Measurements from ENCODE around the gene TMPRSS15.

TMPRSS15 gene

DNA sequence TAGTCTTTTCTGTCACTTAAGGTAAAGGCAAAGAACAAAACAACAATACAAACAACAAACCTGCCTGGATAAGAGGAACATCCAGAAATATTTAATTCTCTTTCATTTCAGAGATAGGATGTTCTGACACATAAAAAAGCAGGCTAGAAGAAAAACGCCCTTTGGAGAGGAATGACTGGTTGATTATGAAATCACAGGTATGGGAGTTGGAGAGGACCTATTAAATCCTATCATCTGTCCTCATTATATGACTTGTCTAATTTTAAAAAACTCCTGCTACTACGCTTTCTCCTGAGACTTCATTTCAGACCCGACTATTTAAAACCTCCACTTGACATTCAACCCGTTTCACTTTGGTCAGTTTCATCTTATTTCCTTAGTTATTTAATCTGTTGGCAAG is 54.1 kb downstream of the TMPRSS15 start:
- no peak for DNase-seq (ENCODE audit: low read depth)

GRCh38 chr21:18340387-18340942 is 63.1 kb downstream of the TMPRSS15 start:
- DNase-seq (ENCODE audit: low read depth): peak; percentile 20

DNA sequence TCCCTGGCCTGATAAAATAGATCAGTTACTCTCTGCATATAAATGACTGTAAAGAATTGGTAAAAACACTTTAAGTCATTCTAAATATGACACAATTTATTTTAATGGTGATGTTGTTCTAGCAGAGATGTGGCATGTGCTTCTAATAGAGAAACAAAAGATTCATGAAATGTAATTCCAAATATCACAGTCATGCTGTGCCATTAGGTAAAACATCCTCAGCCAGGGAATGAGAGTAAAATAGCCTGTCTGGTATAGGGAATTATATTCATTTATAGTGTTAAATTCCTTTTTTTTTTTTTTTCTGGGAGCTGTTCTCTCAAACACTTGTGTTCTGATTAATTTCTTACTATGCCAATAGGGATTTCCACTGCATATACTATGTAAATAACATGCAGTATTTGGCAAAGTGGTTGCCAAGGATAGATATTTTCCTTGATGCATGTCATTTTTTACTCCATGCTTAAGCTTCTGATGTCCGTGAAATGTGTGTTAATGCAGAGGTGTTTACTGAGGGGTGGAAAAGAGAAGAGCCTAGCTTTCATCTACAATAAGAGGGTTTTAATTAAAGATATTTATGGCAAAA is 67.8 kb downstream of the TMPRSS15 start:
- no peak for DNase-seq (ENCODE audit: low read depth)

DNA sequence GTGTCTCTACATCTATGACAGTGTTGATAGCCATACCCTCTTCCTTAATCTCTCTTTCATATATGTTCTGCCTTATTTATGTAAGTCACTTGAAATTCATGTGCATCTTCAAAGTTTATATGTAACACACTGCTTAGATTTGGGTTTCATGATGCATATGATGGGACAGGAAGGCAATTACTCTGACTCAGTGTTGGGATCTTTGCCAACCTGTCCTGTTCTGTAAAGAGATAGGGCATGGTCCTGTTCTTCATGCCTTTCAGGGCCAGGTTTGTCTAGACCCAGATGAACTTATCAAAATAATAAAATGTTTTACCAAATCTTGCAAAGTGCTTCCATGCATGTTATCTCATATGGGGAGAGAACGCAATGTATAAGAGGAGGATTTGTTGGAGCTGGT is 69.5 kb downstream of the TMPRSS15 start:
- DNase-seq (ENCODE audit: low read depth): no peak

GRCh38 chr21:18318156-18318555 is 85.4 kb downstream of the TMPRSS15 start:
- no peak for DNase-seq (ENCODE audit: low read depth)

DNA sequence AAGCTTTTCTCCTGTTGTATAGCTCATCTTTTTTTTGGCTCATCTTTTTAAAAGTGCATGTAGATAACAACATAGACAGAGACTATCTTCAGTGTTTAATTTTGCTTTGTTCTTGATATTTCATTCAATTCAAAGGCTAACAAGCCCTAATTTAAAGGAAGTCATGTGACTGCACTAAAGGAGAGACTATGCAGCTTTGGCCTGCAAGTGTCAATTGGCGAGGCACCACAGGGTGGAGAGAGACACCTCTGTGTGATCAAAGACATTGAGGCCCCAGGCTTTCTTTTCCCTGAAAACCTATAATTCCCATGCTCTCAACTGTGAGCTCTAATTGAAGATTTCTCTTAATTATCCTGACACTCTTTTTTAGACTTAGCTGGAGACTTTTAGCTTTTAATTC is 105.4 kb downstream of the TMPRSS15 start:
- DNase-seq (ENCODE audit: low read depth): no peak

GRCh38 chr21:18294100-18294499 is 109.5 kb downstream of the TMPRSS15 start:
- DNase-seq (ENCODE audit: low read depth): no peak

- no peak for DNase-seq (ENCODE audit: low read depth)
Measured at GRCh38 chr21:18289876-18290275, 113.7 kb downstream of the TMPRSS15 start.

DNA sequence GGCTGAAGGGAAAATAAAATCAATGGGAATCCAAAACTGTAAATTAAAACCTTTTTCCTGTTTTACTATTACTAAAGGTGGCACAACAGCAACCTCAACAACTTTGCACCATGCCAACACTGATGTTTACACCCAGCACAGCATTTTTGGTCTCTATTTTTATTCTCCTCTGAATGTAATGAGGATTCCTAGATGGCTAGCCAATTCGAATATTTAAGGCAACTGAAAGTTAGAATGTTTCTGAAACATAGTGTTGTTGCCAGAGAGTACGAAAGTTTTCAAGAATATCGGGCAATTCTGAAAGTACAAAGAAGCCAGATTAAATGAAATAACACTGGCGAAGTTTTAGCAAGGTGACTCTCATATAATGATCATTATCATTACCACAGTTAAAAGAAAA is 118.2 kb downstream of the TMPRSS15 start:
- no peak for DNase-seq (ENCODE audit: low read depth)

DNA sequence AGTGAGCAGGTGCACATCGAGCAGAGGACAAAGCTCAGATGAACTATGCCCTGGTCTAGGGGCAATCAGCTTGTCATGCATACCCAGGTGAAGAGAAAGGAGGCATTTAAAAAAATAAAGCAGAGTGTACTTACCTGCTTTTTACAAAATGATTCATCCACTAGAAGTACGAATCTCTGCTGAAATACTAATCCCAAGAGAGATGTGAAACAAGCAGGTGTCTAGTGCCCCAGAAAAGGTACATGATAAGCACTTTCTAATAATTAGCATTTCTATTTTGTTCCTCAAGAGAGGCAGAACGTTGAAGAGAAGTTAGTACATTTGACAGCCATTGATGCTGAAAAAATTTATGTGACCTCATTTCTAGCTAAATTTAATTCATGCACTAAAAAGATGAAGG is 127.8 kb downstream of the TMPRSS15 start:
- DNase-seq (ENCODE audit: low read depth): no peak

DNA sequence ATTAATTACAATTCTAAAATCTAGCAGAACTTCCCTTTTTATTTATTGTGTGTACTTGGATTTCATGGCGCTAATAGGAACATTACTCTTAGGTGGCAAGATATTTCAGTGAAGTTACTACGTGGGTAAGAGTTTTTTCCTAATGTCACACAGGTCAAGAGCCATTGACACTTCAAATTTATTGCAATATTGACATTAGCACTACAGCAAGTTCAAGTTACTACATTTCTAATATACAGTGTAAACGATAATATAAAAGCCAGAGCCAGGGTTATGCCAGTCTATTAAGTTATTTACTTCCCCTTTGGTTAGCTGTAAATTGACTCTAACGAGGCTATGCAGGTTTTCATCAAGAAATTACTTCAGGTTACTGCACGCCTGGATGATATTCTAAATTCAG is 129.2 kb downstream of the TMPRSS15 start:
- DNase-seq (ENCODE audit: low read depth): no peak

DNA sequence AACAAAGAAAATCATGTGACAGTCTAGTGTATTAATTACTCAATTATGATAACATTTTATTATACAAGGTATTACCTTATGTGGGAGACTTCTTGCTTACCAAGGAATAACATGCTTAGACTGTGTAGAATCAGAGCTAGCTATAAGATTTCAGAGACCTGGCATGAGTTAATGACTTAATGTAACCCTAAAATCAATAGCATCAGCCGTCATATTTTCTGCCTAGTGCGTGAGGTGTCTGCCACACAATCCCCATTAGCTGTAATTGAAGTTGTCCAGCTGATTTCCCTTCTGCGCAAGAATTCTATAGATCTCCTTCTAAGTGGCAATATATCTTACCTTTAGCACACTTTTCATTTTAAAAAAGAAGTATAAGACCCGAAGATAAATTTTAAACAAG is 130.2 kb downstream of the TMPRSS15 start:
- no peak for DNase-seq (ENCODE audit: low read depth)

- no peak for DNase-seq (ENCODE audit: low read depth)
Measured at GRCh38 chr21:18269856-18270255, 133.7 kb downstream of the TMPRSS15 start.

DNA sequence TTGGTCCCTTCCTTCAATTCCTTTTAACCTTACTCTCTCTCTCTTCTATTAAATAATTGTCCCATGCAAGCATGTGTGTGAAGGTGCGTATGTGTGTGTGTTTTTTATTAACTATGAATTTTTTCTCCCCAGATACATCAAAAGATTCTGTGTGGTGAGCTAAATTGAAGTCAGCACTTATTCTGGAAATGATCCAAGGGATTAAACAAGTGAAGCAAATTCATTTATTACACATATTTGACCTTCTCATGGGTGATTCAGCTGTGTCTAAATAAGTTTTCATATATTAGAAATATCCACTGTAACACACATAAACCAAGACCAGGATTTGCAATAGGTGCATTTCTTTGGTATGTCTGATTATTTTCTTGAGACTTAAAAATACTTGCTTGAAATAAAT is 134.7 kb downstream of the TMPRSS15 start:
- no peak for DNase-seq (ENCODE audit: low read depth)

GRCh38 chr21:18267496-18267895 is 136.1 kb downstream of the TMPRSS15 start:
- DNase-seq (ENCODE audit: low read depth): no peak

DNA sequence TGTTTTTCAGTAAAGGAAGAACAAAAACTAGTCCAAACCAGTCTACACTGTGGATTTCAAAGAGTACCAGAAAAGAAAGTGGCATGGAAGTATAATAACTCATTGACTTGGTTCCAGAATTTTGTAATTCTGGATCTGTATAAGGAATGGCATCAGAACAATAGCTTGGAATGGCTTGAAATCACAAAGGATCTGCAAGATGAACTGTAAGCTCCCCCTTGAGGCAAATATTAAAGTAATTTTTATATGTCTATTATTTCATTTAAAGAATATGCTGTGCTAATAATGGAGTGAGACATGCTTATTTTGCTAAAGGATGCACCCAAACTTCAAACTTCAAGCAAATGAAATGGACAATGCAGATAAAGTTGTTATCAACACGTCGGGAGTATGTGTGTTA is 137.6 kb downstream of the TMPRSS15 start:
- no peak for DNase-seq (ENCODE audit: low read depth)

- no peak for DNase-seq (ENCODE audit: low read depth)
Measured at GRCh38 chr21:18253799-18254198, 149.8 kb downstream of the TMPRSS15 start.

DNA sequence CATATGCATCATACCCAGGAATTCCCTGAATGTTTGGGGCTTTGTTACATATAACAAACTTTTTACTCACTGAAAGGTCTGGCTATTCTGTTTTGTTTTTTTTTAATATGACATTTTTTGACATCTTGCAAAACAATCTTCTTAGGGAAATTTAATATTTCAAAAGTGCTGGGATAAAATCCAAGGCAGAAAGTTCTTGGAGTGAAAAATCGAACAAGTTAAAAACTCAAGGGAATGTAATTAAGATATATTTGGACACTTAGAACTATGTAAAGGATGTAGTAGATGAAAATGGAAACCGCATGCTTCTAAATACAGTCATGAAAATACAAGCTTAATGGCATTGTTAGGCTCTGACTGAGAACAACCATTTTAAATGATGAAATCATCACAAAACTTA is 150.4 kb downstream of the TMPRSS15 start:
- no peak for DNase-seq (ENCODE audit: low read depth)

GRCh38 chr21:18252680-18253079 is 150.9 kb downstream of the TMPRSS15 start:
- DNase-seq (ENCODE audit: low read depth): no peak

GRCh38 chr21:18252256-18252655 is 151.3 kb downstream of the TMPRSS15 start:
- DNase-seq (ENCODE audit: low read depth): no peak

- no peak for DNase-seq (ENCODE audit: low read depth)
Measured at GRCh38 chr21:18251065-18251464, 152.5 kb downstream of the TMPRSS15 start.

DNA sequence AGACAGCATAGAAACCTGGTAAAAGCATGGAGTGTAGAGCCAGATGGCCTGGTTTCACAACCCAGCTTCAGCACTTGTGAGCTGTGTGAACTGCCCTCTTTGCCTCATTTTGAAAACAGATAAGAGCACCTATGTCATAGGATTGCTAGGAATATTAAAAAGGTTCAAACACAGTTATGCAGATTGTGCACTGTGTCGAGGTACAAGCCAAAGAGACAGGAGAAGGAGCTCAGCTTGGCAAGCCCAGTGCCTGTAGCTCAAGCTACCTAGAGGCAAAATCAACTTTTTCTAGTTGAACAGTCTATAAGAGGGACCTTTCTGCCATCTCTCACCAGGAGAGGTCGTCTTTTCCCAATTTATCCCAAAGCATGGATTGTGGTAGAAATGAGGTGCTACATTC is 153.9 kb downstream of the TMPRSS15 start:
- no peak for DNase-seq (ENCODE audit: low read depth)

DNA sequence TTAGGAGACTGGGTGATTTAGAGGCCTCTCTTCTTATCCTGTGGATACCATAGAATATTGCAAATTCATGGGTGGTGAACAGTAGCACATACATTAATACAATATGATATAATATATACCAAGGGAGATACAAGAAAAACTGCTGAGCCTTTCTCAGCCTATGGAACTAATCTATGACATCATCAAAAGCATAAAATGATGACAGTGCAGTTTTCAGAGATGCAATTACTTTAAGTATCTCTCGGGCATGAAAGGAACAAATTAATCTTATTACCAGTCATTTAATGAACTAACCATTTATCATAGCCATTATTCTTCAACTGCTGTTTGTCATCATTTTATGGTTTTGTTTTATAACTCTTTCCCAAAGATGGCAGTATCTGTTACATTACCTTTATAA is 155.4 kb downstream of the TMPRSS15 start:
- no peak for DNase-seq (ENCODE audit: low read depth)

DNA sequence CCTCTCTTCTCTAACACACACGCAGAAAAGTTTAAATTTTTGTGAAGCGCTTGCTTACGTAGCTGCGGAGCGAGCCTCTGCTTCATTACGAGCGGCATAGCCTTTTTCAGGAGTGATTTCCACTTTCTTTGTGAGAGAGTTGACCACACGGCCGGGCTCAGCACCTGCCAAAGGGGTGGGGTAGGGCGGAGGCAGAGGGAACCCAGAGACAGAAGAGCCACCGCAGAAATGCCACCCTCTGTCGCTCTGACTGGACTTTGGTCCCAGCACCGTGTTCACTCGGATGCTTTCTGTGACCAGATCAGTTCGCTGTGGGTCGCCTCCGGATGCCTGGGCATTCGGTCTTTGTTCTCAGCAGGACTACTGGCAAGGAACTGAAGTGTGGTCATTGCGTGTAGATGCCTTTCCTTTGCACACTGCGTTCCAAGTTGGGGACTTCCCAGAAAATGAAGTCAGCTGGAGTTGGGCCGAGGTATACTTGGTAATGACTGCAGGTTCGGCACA is 158.1 kb downstream of the TMPRSS15 start:
- no peak for DNase-seq (ENCODE audit: low read depth)

Measured in stromal cell of bone marrow (primary cell).